ENCODE results near the gene FAM72D. TPM values are rescaled to one million over a fixed set of nuclear protein-coding genes. Genes with fewer than 3 reads are reported as not detected.
"Not testable (repeated sequence)": the region's sequence is repeated elsewhere in the genome, so short reads cannot be mapped to it uniquely, and the experiment has no call there.

The FAM72D gene
- total RNA-seq, 1 donor from 2014 or later = 0.40 TPM

DNA sequence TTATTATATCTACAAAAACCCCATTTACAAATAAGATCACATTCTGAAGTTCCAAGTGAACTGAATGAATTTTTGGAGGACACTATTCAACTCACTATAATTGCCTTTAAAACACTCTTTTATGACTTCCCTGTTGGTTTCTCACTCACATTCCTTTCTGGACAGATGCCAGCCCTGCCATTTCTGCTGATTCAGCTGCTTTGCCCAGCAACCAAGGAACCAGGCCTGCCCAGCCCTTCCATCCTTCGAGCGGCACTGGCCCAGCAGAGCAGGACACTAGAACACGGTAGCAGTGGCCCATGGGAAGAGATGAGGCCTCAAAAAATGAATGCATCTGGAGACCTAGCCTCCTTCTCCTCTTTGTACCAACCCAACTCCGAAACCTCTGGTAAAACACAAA lies 50.5 kb downstream of the FAM72D start:
- DNase-seq (ENCODE audit: low read depth in 2 of 2) = not testable (repeated sequence)

DNA sequence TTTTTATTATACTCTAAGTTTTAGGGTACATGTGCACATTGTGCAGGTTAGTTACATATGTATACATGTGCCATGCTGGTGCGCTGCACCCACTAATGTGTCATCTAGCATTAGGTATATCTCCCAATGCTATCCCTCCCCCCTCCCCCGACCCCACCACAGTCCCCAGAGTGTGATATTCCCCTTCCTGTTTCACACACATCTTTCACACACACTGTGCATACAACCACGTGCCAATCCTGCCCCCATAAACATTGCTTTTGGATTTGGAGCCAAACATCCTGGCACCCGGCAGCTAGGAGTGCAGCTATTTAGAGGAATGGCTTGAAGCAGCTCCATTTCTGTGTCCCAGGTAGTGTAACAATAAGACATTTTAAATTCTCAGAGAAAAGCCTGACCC lies 51.4 kb downstream of the FAM72D start:
- not testable (repeated sequence) for DNase-seq (ENCODE audit: low read depth in 2 of 2)

DNA sequence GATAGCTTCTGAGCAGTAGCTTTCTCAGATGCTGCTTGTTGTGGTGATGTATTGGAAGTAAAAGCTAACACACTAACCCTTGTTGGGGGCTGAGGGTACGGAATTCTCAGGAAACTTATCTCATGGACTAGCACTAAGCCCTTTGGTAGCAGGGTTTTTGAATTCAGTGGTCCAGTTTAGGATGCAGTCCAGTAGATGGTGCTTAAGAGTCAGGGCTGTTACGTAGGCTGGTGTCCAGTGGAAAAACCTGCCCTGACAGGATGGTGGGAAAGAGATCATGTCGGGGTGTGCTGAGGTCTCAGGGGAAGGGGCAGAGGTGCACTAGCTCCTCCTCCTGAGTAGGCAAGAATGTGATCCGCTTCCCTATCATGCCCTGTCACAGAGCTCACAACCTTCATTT lies 59.6 kb downstream of the FAM72D start:
- not testable (repeated sequence) for DNase-seq (ENCODE audit: low read depth in 2 of 2)

DNA sequence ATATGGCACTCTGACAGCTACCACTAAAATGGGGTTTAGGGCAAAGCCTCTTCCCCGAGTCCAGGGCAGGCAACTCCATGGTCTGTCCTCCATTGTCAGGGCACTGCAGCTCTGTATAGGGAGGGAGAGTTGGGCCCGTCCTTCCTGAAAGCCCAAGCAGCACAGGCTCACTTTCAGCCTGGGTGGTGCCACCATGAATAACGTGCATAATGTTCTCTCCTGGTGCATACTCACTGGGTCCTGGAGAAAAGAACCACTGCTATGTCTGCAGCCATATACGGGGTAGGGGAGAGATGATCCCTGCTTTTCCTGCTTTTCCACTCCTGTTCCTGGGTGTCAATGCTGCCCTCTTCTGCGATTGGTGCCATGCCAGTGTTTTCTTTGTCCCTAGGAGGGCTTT lies 60.1 kb downstream of the FAM72D start:
- peak in 1 of 2 donors; percentile 0 for DNase-seq (ENCODE audit: low read depth in 2 of 2)

DNA sequence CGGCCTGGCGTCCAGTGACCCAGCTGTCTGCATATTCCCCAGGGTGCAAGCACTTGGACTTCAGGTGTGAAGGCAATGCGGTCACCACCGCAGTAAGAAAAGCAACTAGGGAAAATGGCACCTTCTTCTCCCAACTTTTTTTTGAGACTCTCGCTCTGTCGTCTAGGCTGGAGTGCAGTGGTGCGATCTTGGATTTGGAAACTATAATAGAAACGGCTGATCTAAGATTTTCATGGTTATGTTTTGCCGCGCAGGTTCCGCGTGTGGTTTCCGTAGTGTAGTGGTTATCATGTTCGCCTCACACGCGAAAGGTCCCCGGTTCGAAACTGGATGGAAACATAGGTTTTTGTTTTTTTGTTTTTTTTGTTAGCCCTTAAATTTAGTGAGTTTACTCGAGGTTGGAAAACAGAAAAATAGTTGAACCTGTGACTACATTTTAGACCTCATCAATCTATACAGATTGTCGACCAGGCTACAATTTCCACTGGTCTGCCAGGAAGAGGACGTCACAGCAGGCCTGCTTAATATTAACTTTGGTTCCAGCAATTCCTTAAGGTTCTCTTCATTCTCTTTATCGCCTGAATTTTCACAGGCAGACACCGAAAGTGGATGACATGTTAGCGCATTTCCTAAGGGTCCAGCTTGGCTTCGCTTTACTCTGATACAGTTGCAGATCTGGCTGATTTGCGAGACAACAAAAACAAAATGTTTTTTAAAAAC lies 61.3 kb downstream of the FAM72D start:
- DNase-seq (ENCODE audit: low read depth in 2 of 2) = peak; percentile 58 to 72

DNA sequence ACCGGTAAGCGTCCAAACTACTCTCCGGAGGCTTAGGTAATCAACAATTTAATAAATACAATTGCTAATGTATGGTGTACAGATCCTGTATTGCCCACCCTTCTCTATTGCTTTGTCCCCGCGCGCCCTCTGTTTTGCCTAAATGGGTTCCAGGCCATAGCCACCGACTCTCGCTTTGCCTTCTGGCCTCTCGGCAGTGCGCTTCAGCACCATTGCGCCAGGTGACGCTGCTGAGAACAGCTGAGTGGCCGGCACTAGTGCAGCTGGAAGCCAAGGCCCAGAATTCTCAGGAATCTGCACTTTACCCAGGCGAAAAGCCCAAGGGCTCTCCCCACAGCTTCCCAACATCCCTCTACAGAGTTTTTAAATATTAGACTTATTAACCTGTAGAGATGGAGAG lies 61.9 kb downstream of the FAM72D start:
- DNase-seq (ENCODE audit: low read depth in 2 of 2) = not testable (repeated sequence)

DNA sequence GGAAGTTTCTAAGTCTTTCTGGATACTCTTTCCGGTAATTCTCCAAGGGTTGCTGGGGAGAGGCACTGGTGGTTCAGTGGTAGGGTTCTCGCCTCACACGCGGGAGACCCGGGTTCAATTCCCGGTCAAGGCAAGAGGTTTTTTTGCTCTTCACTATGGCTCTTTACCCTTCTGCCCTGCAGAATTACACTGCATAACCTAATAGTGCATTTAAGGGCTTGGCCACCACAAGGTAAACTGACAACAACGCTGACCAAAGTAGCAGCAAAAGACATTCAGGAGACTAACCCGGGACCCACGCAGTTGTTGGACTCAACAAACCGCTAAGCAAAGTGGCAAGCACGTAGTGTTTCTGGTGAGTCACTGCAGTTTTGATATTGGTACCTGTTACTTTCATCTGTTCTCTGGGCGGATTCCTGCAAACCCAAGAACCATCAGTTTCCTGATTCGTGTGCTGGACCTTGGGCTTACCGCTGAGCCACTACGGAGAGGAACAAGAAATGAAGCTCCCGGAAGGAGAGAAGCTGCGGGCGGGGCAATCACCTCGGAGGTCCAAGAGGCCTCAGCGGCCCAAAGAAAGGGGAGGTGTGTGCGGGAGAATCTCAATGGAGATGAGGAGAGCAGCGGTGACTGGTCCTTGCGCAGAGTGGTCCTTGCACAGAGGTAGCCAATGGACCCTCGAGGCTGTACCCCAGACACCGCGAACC lies 65.4 kb downstream of the FAM72D start:
- not testable (repeated sequence) for DNase-seq (ENCODE audit: low read depth in 2 of 2)

Other genes with a start within 250 kb of the FAM72D start
- 33.6 and 68.3 TPM in 2 replicates for gene SRGAP2B, start 646 bp upstream of the FAM72D start, total RNA-seq
- gene PPIAL4D, start 146.2 kb downstream of the FAM72D start, total RNA-seq = not detected in 2 replicates

Measured in lung microvascular endothelial cell (primary cell).